Measurements from ENCODE around the gene FCN2.

The FCN2 gene

GRCh38 chr9:134889386-134890154 lies 9.0 kb downstream of the FCN2 start:
- DNase-seq, result no peak

- no peak for DNase-seq
Observed at GRCh38 chr9:134890155-134890495, 9.5 kb downstream of the FCN2 start.

- DNase-seq, result no peak
Observed at GRCh38 chr9:134891053-134891452, 10.4 kb downstream of the FCN2 start.

GRCh38 chr9:134891713-134892112 lies 11.1 kb downstream of the FCN2 start:
- no peak for DNase-seq

- DNase-seq, result no peak
Observed at GRCh38 chr9:134892221-134892620, 11.6 kb downstream of the FCN2 start.

- no peak for DNase-seq
Observed at GRCh38 chr9:134892820-134893420, 12.3 kb downstream of the FCN2 start.

- no peak for DNase-seq
Observed at GRCh38 chr9:134894136-134894860, 13.7 kb downstream of the FCN2 start.

GRCh38 chr9:134895097-134895496 lies 14.5 kb downstream of the FCN2 start:
- no peak for DNase-seq

GRCh38 chr9:134895567-134895907 lies 14.9 kb downstream of the FCN2 start:
- no peak for DNase-seq

- peak; percentile 20 for DNase-seq
Observed at GRCh38 chr9:134895908-134896833, 15.6 kb downstream of the FCN2 start.

GRCh38 chr9:134896834-134897583 lies 16.4 kb downstream of the FCN2 start:
- no peak for DNase-seq

GRCh38 chr9:134897584-134898170 lies 17.1 kb downstream of the FCN2 start:
- DNase-seq, result no peak

GRCh38 chr9:134898319-134898718 lies 17.7 kb downstream of the FCN2 start:
- no peak for DNase-seq

- no peak for DNase-seq
Observed at GRCh38 chr9:134899168-134899567, 18.6 kb downstream of the FCN2 start.

GRCh38 chr9:134899818-134900217 lies 19.2 kb downstream of the FCN2 start:
- no peak for DNase-seq

GRCh38 chr9:134902936-134903335 lies 22.3 kb downstream of the FCN2 start:
- peak; percentile 26 for DNase-seq

GRCh38 chr9:134908524-134909309 lies 28.1 kb downstream of the FCN2 start:
- no peak for DNase-seq

GRCh38 chr9:134909511-134910481 lies 29.2 kb downstream of the FCN2 start:
- DNase-seq, result no peak

- no peak for DNase-seq
Observed at GRCh38 chr9:134912126-134912840, 31.7 kb downstream of the FCN2 start.

Measured in inflammatory macrophage treated with lipopolysaccharide for 4 hours (primary cell).